GM08714 (cell line): Measurements from ENCODE around the gene ATXN7.

Experiments used
- H3K4me3 ChIP-seq: fragments of 200-500 bp; sonication (Bioruptor generic); 2 replicates; pipeline ENCODE4 v1.5.1; 2014; ENCODE audit warnings: mild to moderate bottlenecking, low read length, inconsistent platforms
- ZNF274 ChIP-seq: IDR thresholded peaks from 2 replicates; pipeline ENCODE4 v1.6.1; 2012; ENCODE audit warnings: mild to moderate bottlenecking, low read depth, low read length

The ATXN7 gene

DNA sequence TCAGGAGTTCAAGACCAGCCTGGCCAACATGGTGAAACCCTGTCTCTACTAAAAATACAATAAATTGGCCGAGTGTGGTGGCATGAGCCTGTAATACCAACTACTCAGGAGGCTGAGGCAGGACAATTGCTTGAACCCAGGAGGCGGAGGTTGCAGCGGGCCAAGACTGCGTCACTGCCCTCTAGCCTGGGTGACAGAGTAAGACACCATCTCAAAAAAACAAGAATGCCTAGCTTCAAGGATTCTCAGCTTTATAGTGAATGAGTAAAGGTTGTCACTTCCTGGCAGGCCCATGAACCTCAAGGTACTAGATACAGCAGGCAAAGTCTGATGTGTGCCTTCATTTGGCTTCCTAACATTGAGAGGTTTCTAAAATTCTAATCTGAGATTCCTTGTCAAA is 14.5 kb upstream of the ATXN7 start:
- TF ChIP-seq ZNF274, result no peak
- H3K4me3 ChIP-seq, result no peak overlapping the region

DNA sequence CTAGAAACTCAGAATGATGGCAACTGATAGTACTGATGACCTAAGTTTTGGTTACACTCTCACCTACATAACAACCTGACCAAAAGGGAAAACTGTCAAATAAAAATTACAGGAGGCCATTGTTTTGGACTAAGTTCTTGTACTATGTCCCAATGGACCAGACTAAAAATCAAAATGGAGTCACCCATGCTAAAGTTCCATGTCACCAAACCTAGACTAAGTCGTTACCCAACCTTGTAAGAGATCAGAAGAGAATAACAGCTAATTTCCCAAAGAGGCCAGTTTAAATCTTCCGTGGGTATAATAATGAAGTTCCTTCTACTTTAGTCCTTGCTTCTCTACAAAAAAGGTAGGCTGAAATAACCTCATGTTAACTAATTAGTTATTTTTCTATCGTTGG is 12.4 kb upstream of the ATXN7 start:
- H3K4me3 ChIP-seq, result no peak overlapping the region
- TF ChIP-seq ZNF274, result no peak

DNA sequence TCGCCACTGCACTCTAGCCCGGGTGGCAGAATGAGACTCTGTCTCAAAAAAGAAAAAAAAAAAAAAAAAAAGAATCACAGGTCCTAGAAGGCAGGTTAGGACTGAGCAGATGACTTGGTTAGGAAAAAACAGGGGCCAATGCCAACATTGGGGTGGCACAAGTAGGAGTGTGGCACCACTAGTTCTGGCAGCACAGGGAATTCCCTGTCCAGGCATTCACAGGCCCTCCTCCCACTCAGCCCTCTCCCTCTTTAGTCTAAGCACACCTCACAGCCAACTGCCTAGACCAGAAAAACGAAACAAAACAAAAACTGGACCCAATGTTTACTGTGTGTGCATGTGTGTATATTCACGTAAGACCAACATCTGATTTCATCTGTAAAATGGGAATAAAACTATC is 10.6 kb upstream of the ATXN7 start:
- TF ChIP-seq ZNF274, result no peak
- H3K4me3 ChIP-seq, result no peak overlapping the region

DNA sequence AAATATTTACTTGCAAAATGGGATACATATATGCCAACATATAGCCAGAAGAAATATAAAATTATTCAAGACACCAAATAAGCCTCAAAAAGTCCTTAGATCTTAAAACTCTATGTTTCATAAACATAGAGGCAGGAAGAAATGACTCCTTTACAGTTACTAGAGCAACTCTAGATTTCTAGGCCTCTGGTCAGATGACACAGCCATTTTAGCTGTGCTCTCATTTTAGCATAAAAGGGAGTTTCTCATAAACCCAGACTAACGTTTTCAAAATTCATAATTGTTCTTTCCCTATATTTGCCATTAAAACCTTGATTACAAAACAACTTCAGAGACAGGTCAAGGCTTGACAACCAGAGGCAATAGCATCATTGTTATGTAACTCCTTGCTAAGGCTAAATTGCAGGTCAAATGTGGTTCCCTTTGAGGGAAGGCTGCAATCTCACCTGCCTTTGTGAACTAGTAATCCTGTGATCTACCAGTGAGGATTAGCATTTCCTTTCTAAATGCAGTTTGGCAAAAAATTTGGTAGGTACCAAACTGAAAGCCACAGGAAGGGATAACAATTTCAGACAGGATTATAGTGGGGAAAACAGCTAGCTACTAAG is 8.2 kb upstream of the ATXN7 start:
- no peak for TF ChIP-seq ZNF274
- no peak overlapping the region for H3K4me3 ChIP-seq

DNA sequence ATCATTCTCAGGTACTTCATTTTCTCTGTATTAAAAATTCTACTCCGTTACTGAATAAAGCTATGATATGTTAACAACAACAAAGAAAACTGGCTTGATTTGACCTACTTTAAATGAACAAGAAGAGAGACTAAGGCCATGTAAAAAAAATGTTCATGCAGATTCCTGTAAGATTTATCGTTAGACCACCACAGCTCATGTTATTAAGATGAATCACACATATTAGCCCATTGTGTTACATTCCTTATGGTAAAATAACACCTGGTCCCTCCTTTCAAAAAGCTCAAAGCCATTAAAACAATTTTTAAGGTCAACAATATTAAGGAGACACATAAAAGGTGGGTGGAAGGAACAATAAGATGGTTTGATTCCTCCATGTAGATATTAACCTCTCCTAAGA is 6.4 kb upstream of the ATXN7 start:
- no peak overlapping the region for H3K4me3 ChIP-seq
- TF ChIP-seq ZNF274, result no peak

DNA sequence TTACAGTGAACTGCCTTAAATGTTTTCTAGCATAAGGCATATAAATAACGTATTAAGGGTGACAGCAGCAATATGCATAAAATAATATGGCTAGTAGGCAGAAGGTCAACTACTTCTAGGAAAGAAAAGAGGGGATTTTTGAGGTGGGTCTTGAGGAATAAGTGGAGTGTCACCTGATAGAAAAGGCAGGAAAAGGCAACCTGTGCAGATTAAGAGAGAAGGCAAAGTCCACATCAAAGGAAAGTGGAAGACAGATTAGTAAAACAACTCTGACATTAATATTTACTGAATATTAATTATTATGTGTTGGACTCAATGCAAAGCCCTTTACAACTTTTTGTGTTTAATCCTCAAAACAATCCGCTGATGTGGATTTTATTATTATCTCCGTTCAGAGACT is 2.9 kb upstream of the ATXN7 start:
- TF ChIP-seq ZNF274, result no peak
- H3K4me3 ChIP-seq, result no peak overlapping the region

DNA sequence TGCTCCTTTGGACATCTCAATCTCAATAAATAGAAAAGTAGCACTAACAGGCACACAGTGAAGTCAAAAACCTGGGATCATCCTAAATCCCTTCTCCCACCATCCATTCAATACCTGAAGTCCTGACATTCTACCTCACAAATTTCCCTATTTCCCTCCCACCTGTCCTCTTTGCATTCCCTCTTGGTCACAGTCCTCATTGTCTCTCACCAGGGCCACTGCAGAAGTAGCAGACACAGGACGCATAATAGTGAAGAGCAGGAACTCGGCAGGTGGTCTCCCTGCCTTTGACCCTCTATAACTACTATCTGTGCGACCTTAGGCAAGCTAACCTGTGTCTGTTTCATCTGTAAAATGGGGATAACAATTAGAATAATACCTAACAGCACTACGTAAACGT is 2.4 kb upstream of the ATXN7 start:
- TF ChIP-seq ZNF274, result no peak
- no peak overlapping the region for H3K4me3 ChIP-seq

DNA sequence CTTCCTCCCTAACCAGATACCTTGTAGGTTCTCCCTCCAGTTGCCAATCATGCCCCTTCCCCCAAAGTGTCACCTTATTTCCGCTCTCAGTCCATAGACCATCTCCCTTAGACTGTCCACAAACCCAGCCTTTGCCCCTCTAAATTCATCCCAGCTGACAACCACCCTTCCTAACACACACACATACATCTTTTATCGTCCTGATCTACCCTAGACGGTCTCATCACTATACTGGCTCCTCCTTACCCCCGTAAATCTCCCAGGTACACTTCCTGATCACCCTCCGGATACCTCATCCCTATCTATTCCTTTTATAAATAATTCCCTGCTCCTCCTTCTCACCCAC is 890 bp upstream of the ATXN7 start:
- peak overlapping the region; percentile 92 for H3K4me3 ChIP-seq

DNA sequence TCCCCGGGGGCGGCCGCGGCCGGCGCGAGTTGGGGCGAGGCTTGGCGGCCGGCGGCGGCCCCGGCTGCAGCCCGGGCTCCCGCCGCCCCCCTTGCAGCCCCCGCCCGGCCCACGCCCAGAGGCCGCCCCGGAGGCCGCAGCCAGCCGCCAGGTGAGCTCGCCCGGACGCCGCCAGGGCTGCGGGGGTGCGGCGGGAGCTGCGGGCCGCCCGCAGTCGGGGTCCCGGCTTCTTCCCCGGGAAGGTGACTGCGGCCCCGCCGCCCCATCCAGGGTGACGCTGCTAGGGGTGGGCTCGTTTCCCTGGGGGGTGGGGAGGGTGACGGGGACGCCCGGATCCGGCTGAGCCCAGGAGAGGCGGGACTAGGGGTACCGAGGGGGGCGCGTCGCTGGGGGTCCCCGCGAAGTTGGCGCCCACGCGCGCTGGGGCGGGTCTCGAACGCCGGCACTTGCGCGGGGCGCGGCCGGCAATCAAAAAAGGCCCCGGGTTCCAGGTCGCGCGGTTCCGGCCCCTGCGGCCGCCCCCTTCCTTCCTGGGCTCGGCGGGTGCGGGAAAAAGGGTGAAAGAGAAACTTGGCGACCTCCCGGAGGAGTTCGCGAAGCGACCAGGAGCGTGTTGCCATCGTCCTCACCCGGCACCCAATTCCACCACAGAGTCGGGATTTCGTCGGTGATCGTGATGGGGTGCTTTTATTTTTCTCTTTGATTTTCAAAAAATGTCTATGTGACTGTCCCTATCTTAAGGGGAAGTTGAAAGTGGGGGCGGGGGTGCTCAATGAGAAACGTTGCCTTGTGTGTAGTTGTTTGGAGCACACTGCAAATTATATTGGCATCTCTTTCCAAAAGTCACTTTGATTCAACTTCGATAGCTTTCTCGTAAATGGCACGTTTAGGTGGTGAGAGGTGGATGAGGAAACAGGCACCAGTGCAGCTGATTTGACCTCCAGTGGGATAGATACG is 619 bp downstream of the ATXN7 start:
- H3K4me3 ChIP-seq, result peak overlapping the region; percentile 99
- no peak for TF ChIP-seq ZNF274

More for the DNA sequence above, 890 bp upstream of the ATXN7 start:
- no peak for TF ChIP-seq ZNF274

DNA sequence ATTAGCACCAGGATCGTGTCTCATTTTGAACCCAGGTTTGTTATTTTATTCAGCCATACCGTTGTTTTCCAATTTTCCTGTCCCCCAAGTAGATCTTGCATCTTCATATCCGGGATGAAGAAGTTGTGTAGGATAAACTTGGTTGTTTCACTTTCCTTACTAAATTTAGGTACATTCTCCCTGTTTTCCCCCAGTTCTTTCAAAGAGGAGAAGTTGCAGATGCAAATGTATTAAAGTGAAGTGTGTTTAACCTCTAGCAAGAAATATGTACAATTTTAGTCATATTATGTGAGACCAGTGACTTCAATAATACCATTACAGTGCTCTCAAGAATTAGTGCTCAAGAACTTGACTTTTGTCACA is 1.3 kb downstream of the ATXN7 start:
- TF ChIP-seq ZNF274, result no peak
- peak overlapping the region; percentile 99 for H3K4me3 ChIP-seq

DNA sequence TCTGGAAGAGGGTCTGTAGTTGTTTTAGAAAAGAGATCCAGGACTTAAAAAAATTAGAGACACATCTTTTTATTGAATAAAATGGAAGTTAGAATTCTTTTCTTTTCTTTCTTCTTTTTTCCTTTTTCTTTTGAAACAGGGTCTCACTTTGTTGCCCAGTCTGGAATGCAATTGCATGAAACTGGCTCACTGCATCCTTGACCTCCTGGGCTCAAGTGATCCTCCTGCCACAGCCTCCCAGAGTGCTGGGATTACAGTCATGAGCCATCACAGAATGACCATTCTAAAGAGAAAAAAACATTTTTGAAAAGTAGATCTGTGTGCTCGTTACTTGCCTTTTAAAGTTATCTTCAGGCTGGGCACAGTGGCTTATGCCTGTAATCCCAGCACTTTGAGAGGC is 3.6 kb downstream of the ATXN7 start:
- no peak for TF ChIP-seq ZNF274
- H3K4me3 ChIP-seq, result no peak overlapping the region

DNA sequence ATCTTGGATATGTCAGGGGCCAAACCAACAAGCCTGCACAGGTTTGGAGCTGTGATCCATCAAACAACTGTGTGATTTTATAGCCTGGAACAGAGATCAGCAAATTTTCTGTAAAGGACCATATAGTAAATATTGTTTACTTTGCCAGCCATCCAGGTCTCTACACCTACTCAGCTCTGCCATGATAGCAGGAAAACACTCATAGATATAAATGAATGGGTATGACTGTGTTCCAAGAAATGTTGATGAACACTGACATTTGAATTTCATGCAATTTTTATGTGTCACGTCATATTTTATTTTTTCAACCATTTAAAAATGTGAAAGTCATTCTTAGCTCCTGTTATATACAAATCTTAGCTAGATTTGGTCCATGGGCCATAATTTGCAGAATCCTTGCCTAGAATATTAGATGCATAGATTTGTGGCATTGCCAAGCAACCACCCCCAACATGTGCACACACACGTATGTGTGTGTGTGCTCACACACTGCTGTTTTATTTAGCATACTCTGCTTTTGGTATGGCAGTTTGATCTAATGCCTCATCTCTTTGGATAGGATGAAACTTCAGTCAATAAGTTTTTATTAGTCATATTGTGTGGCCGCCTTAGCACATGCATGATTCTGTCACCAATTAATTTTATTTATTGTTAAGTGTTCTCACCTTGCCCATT is 6.4 kb downstream of the ATXN7 start:
- no peak for TF ChIP-seq ZNF274
- H3K4me3 ChIP-seq, result no peak overlapping the region

DNA sequence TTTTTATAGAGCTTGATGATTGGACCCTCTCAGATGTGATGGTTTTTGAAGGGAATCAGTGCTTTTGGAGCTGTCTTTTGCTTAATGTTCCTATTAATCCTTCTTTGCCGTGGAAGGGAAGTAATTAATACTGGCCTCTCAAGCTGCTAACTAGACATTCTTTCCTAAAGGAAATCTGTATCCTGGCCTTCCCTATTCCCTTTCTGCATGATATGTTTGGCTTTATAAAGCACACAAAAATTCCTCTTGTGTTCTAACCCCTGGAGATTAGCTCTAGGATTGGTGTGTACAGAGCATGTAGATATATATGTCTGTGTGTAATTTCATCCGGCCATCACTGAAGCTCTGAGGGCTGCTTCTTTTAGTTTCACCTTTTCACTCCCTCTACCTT is 6.9 kb downstream of the ATXN7 start:
- no peak for TF ChIP-seq ZNF274
- H3K4me3 ChIP-seq, result no peak overlapping the region

DNA sequence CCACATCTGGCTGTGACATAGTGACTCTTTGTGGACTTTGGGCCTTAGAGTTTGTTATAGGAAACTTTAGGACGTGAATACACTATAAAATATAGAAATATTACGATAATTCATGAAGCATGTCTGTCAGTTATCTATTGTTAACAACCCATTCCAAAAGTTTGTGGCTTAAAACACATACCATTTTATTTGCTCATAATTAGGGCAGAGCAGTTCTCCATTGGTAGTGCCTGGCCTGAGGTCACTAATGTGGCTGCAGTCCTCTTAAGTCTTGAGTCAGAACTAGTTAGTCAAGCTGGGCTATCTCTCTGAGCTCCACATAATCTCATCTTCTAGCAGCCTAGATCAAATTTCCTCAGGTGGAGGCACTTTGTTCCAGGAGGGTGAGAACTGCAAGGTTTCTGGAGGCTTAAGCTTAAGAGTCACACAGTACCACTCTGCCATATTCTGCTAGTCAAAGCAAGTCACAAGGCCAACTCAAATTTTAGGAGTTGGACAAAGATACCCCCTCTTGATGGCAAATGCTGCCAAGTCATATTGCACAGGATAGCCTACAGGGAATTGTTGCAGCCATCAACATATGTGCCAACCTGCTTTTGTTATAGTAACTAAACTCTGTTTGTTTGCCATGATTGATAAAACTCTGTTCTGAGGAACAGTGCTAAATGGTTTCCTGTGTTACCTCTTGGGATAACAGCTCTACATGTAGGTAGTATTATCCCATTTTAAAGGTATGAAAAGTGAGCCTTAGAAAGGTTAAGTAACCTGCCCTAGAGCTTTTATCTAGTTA is 8.7 kb downstream of the ATXN7 start:
- no peak for TF ChIP-seq ZNF274
- no peak overlapping the region for H3K4me3 ChIP-seq
